ENCODE results near the gene GAB2. TPM values are rescaled to one million over a fixed set of nuclear protein-coding genes. Genes with fewer than 3 reads are reported as not detected.

GAB2 gene
- polyA plus RNA-seq, 3 donors from 2014 or later: 1.0 TPM; not detected in 1

GRCh38 chr11:78336877-78337553 is 80.6 kb downstream of the GAB2 start:
- peaks cover 0 to 10% (median 0%) of the 10 kb centered on the region in 3 donors for H3K27me3 Mint-ChIP-seq (ENCODE audit: low read depth in 3 of 3)
- H3K36me3 Mint-ChIP-seq: no peaks in the 10 kb centered on the region
- H3K4me3 Mint-ChIP-seq: no peak overlapping the region
- no peak overlapping the region for H3K27ac Mint-ChIP-seq
- H3K9me3 Mint-ChIP-seq: peaks cover 0 to 1% (median 0%) of the 10 kb centered on the region in 6 donors
- peaks cover 10 to 18% of the 10 kb centered on the region in 2 donors for H3K4me1 Mint-ChIP-seq
- DNase-seq: no peak

DNA sequence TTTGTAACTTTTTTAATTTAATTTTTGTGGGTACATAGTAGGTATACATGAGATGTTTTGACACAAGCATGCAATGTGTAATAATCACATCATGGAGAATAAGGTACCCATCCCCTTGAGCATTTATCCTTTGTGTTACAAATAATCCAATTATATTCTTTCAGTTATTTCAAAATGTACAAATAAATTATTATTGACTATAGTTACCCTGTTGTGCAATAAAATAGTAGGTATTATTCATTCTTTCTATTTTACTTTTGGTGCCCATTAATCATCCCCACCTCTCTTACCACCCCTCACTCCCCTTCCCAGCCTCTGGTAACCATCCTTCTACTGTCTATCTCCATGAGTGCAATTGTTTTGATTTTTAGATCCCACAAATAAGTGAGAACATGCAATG is 83.5 kb downstream of the GAB2 start:
- Mint-ChIP-seq H3K27me3 (ENCODE audit: low read depth in 3 of 3) (peaks cover 0 to 2% (median 0%) of the 10 kb centered on the region in 3 donors), H3K9me3 (no peaks in the 10 kb centered on the region), H3K36me3 (no peaks in the 10 kb centered on the region), H3K27ac (no peak overlapping the region), H3K4me3 (no peak overlapping the region), H3K4me1 (peaks cover 0 to under 1% of the 10 kb centered on the region in 2 donors)
- no peak for DNase-seq

- H3K4me3 Mint-ChIP-seq: no peak overlapping the region
- H3K9me3 Mint-ChIP-seq: no peaks in the 10 kb centered on the region
- no peaks in the 10 kb centered on the region for H3K4me1 Mint-ChIP-seq
- H3K27me3 Mint-ChIP-seq (ENCODE audit: low read depth in 3 of 3): peaks cover 0 to 2% (median 0%) of the 10 kb centered on the region in 3 donors
- no peak for DNase-seq
- no peak overlapping the region for H3K27ac Mint-ChIP-seq
- no peaks in the 10 kb centered on the region for H3K36me3 Mint-ChIP-seq
Observed at GRCh38 chr11:78332872-78333271, 84.7 kb downstream of the GAB2 start.

- H3K36me3 Mint-ChIP-seq: no peaks in the 10 kb centered on the region
- DNase-seq: no peak
Observed at GRCh38 chr11:78332174-78332866, 85.3 kb downstream of the GAB2 start.

GRCh38 chr11:78331711-78332110 is 85.9 kb downstream of the GAB2 start:
- Mint-ChIP-seq H3K4me3 (no peak overlapping the region), H3K36me3 (no peaks in the 10 kb centered on the region), H3K4me1 (no peaks in the 10 kb centered on the region), H3K27ac (no peak overlapping the region), H3K9me3 (no peaks in the 10 kb centered on the region), H3K27me3 (ENCODE audit: low read depth in 3 of 3) (peaks cover 0 to 2% (median 0%) of the 10 kb centered on the region in 3 donors)
- no peak for DNase-seq

More at GRCh38 chr11:78332174-78332866, 85.3 kb downstream of the GAB2 start:
- H3K27ac Mint-ChIP-seq: no peak overlapping the region
- no peak overlapping the region for H3K4me3 Mint-ChIP-seq
- H3K4me1 Mint-ChIP-seq: no peaks in the 10 kb centered on the region
- H3K27me3 Mint-ChIP-seq (ENCODE audit: low read depth in 3 of 3): peaks cover 0 to 2% (median 0%) of the 10 kb centered on the region in 3 donors
- H3K9me3 Mint-ChIP-seq: no peaks in the 10 kb centered on the region

DNA sequence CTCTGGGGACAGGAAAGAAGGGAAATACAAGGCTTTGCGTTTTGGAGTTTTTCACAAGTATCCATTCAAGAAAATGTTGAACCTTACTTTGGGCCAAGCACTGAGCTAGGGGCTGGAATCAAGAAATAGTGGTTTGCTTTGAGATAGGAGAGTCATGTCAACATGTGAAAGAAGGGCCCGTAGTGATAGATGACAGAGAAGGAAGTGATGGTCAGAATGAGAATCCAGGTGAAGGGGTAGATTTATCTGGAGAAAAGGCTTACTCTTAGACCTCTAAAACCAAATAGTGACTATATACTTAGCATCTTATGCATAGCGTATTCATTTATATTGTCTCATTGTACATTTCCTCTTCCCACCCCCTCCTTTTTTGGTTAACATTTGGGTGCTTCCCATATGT is 87.3 kb downstream of the GAB2 start:
- Mint-ChIP-seq H3K9me3 (no peaks in the 10 kb centered on the region), H3K4me3 (no peak overlapping the region), H3K36me3 (no peaks in the 10 kb centered on the region), H3K27ac (no peak overlapping the region), H3K4me1 (no peaks in the 10 kb centered on the region), H3K27me3 (ENCODE audit: low read depth in 3 of 3) (no peaks in the 10 kb centered on the region)
- no peak for DNase-seq

DNA sequence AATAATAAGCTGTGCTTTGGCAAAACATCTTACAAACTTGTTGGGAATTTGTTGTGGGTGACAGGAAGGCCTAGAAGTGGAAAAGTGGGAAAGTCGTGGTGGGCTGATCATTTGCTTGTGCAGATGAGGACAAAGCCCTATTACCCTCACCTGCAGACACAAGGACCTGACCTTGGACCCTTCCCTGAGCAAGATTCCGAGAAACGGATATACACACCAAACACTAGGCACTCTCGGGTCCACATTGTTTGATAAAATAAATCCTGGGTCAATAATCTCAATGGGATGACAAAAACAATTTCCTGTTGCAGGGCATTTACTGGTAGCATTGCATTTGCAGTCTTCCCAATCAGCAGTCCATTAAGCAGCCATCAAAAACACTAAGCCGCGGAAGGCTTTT is 89.7 kb downstream of the GAB2 start:
- H3K9me3 Mint-ChIP-seq: no peaks in the 10 kb centered on the region
- H3K4me1 Mint-ChIP-seq: no peaks in the 10 kb centered on the region
- H3K36me3 Mint-ChIP-seq: no peaks in the 10 kb centered on the region
- no peak overlapping the region for H3K4me3 Mint-ChIP-seq
- peaks cover 0 to 3% (median 0%) of the 10 kb centered on the region in 3 donors for H3K27me3 Mint-ChIP-seq (ENCODE audit: low read depth in 3 of 3)
- no peak for DNase-seq
- H3K27ac Mint-ChIP-seq: no peak overlapping the region

- no peak for DNase-seq
- Mint-ChIP-seq H3K36me3 (no peaks in the 10 kb centered on the region), H3K27me3 (ENCODE audit: low read depth in 3 of 3) (peaks cover 0 to 6% (median 0%) of the 10 kb centered on the region in 3 donors), H3K4me3 (no peak overlapping the region), H3K9me3 (no peaks in the 10 kb centered on the region), H3K27ac (no peak overlapping the region), H3K4me1 (no peaks in the 10 kb centered on the region)
Observed at GRCh38 chr11:78325274-78325781, 92.3 kb downstream of the GAB2 start.

DNA sequence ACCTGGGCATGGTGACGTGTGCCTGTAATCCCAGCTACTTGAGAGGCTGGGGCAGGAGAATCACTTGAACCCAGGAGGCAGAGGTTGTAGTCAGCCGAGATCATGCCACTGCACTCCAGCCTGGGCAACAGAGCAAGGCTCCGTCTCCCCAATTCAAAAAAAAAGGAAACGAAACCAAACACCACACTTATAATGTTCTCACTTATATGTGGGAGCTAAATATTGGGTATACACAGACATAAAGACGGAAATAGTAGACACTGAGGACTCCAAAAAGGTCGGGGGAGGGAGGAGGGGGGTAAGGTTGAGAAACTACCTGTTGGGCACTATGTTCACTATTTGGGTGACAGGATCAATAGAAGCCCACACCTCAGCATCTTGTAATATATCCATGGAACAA is 94.3 kb downstream of the GAB2 start:
- no peak overlapping the region for H3K4me3 Mint-ChIP-seq
- H3K27me3 Mint-ChIP-seq (ENCODE audit: low read depth in 3 of 3): peaks cover 0 to 6% (median 0%) of the 10 kb centered on the region in 3 donors
- no peaks in the 10 kb centered on the region for H3K4me1 Mint-ChIP-seq
- H3K9me3 Mint-ChIP-seq: no peaks in the 10 kb centered on the region
- no peaks in the 10 kb centered on the region for H3K36me3 Mint-ChIP-seq
- DNase-seq: no peak
- no peak overlapping the region for H3K27ac Mint-ChIP-seq

GRCh38 chr11:78319453-78319955 is 98.1 kb downstream of the GAB2 start:
- DNase-seq: no peak
- Mint-ChIP-seq H3K4me1 (no peaks in the 10 kb centered on the region), H3K4me3 (no peak overlapping the region), H3K27me3 (ENCODE audit: low read depth in 3 of 3) (peaks cover 0 to 8% (median 2%) of the 10 kb centered on the region in 3 donors), H3K9me3 (no peaks in the 10 kb centered on the region), H3K27ac (no peak overlapping the region), H3K36me3 (no peaks in the 10 kb centered on the region)

DNA sequence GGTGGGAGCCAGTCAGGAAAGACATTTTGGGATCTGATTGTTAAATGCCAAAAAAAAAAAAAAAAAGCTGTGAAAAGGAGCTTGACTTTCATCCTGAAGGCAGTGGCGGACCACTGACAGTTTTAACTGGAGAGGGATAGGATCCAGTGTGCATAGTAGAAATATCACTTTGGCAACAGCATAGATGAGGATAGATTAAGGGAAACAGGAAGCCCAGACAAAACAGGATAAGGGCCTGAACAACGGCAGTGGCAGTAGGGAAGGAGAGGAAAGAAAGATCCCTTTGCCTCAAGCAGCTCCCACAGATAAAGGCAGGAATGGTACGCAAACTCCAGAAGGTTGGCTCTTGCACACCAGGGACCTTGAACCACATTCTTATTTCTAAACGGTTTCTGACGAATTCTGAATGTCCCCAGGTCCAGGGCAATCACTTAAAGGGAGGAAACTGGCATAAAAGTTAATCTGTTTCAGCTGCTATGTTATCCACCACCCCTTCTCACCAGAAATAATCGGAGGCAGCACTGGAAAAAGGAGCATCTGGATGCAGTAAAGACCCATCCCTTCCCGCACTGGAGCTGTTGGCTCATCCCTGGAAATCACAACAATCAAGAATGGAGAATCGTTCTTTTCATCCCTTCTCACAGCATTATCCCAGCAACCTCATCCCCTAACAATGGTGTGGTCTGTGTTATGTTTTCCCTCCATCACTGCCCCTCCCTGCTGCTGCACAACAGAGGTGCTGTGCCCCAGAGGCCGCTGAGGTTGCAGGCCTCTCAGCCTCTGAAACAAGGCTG is 99.1 kb downstream of the GAB2 start:
- DNase-seq: no peak
- no peaks in the 10 kb centered on the region for H3K36me3 Mint-ChIP-seq
- peaks cover 0 to 6% (median 2%) of the 10 kb centered on the region in 3 donors for H3K27me3 Mint-ChIP-seq (ENCODE audit: low read depth in 3 of 3)
- H3K9me3 Mint-ChIP-seq: no peaks in the 10 kb centered on the region
- H3K27ac Mint-ChIP-seq: no peak overlapping the region
- H3K4me1 Mint-ChIP-seq: no peaks in the 10 kb centered on the region
- no peak overlapping the region for H3K4me3 Mint-ChIP-seq

GRCh38 chr11:78315724-78316123 is 101.9 kb downstream of the GAB2 start:
- no peaks in the 10 kb centered on the region for H3K4me1 Mint-ChIP-seq
- DNase-seq: no peak
- no peaks in the 10 kb centered on the region for H3K36me3 Mint-ChIP-seq
- H3K27ac Mint-ChIP-seq: no peak overlapping the region
- H3K27me3 Mint-ChIP-seq (ENCODE audit: low read depth in 3 of 3): peaks cover 0 to 2% (median 2%) of the 10 kb centered on the region in 3 donors
- no peak overlapping the region for H3K4me3 Mint-ChIP-seq
- no peaks in the 10 kb centered on the region for H3K9me3 Mint-ChIP-seq

GRCh38 chr11:78314762-78315161 is 102.9 kb downstream of the GAB2 start:
- Mint-ChIP-seq H3K36me3 (no peaks in the 10 kb centered on the region), H3K27ac (no peak overlapping the region), H3K4me1 (no peaks in the 10 kb centered on the region), H3K9me3 (no peaks in the 10 kb centered on the region), H3K4me3 (no peak overlapping the region), H3K27me3 (ENCODE audit: low read depth in 3 of 3) (peaks cover 0 to 2% (median 2%) of the 10 kb centered on the region in 3 donors)
- DNase-seq: no peak

DNA sequence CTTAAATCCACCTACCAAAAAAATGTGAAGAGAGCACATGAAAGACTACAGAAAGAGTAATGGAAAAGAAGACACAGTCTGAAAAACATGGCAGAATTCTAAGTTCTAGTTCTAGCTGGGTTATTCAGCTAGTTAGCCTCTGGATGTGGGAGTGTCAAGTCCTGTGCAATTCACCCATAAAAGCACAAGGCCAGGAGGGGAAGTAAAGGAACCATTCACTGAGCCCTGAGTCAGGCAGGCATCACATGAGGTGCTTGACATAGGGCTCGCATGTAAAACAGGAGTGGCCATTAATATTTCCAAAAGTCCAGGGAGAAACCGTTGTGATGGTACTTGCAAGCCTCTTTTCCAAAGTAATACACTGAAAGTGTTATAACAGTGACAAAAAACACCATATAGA is 103.7 kb downstream of the GAB2 start:
- H3K27me3 Mint-ChIP-seq (ENCODE audit: low read depth in 3 of 3): peaks cover 0 to 2% (median 2%) of the 10 kb centered on the region in 3 donors
- H3K9me3 Mint-ChIP-seq: no peaks in the 10 kb centered on the region
- H3K36me3 Mint-ChIP-seq: no peaks in the 10 kb centered on the region
- no peak for DNase-seq
- no peak overlapping the region for H3K4me3 Mint-ChIP-seq
- H3K27ac Mint-ChIP-seq: no peak overlapping the region
- no peaks in the 10 kb centered on the region for H3K4me1 Mint-ChIP-seq

Measured in immature natural killer cell (primary cell).